GM10248 (cell line): ENCODE data around the gene SACS.

Experiments
- CTCF ChIA-PET: fragments of 300-600 bp; sonication (Branson Sonifier 250); formaldehyde crosslinking; extraction: SDS; loops from one replicate; lab custom pipeline; 2021; ENCODE audit warnings: antibody characterized with exemption; lab: Yijun Ruan, JAX
- POLR2A ChIA-PET: fragments of 350-650 bp; sonication (Branson Sonifier 250); formaldehyde crosslinking; extraction: SDS; loops from one replicate; lab custom pipeline; 2020; ENCODE audit warnings: antibody characterized with exemption; lab: Yijun Ruan, JAX
- DNase-seq: peaks from one replicate; pipeline ENCODE4 v3.0.0; 2012; ENCODE audit errors: extremely low spot score
- TF ChIP-seq, protein P1 (sequence below): IDR thresholded peaks from 2 replicates; pipeline ENCODE4 v1.5.1; 2012; ENCODE audit warnings: mild to moderate bottlenecking, low read depth; ENCODE audit errors: extremely low read depth, missing control alignments, control extremely low read depth

SACS gene

DNA sequence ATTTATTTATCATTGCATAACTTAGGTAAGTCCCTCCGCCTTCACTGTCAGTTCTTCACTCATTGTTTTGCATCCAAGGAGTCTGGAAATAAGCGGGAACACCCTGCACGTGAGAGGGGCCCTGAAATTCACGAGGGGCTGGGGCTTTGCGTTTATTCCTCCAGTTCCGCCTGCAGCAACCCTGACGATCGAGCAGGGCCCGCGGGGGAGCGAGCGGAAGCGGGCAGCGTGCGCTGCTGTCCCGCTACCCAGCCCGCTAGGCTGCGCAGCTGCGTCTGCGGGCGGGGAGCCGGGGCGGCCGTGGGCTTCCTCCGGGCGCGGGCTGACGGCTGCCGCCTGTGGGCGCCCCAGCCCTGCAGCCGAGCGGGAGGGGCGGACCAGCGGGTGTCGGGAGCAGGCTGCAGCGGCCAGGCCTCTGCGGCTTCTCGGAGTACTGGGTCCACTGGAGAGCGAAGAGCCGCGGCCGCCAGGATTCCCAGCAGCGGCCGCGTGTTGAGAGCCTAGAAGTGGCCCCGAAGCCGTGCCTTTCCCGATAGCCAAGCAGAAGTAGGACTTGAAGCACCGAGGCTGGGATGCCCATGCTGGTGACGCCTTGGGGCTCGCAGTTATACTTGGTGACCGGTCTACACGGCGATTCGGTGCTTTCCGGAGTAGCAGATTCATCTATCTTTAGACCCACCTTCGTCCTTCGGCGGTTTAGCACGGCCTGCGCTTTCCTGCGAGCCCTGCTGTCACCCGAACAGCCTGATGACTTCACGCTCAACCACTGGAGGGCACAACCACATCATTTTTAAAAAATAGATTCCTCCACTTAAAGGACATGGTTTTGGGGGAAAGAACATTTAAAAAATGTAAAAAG lies 32.9 kb upstream of the SACS start:
- ChIA-PET POLR2A (no interaction called here), CTCF (interaction anchor here (0.7 to 4.6 kb wide), 29 partner anchors 9 to 765 kb away, joined by 3 to 24 read pairs (median 5); partner anchors contain the start of gene TNFRSF19)
- TF ChIP-seq, protein P1, sequence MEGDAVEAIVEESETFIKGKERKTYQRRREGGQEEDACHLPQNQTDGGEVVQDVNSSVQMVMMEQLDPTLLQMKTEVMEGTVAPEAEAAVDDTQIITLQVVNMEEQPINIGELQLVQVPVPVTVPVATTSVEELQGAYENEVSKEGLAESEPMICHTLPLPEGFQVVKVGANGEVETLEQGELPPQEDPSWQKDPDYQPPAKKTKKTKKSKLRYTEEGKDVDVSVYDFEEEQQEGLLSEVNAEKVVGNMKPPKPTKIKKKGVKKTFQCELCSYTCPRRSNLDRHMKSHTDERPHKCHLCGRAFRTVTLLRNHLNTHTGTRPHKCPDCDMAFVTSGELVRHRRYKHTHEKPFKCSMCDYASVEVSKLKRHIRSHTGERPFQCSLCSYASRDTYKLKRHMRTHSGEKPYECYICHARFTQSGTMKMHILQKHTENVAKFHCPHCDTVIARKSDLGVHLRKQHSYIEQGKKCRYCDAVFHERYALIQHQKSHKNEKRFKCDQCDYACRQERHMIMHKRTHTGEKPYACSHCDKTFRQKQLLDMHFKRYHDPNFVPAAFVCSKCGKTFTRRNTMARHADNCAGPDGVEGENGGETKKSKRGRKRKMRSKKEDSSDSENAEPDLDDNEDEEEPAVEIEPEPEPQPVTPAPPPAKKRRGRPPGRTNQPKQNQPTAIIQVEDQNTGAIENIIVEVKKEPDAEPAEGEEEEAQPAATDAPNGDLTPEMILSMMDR: peak; percentile 69
- DNase-seq: peak; percentile 81

GRCh38 chr13:23463661-23464060 lies 30.2 kb upstream of the SACS start:
- TF ChIP-seq, protein P1: no peak
- ChIA-PET CTCF (no interaction called here), POLR2A (no interaction called here)
- no peak for DNase-seq

DNA sequence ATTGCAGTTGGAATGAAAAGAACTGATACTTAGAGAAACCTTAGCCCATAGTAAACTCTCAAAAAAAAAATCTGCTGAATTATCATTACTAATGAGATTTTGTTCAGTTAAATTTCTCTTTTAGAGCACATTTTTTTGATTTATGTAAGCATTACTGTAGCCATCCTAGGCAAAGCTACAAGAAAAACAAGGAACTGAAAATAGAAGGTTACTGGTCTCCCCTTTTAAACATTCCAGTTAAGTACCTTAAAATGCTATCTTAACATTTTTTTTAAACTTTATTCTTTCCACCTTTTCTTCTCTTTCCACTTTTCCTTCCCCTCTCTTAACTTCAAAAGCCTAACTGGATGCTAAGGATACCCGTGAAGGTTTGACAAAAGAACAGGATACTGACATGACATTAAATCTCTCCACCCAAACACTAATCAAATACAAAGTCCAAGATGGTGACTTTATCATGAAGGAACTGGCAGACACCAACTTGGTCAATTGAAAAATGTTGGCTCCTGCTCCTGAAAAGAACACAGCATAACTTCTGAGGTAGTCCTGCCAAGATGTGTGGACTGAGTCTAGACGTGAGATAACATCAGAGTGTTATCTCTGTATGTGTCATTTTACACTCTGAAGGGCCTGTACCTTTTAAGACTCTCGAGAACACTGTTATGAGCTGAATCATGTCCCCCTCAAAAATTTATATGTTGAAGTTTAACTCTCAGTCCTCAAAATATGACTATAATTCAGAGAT lies 29.5 kb upstream of the SACS start:
- TF ChIP-seq, protein P1: no peak
- ChIA-PET POLR2A (no interaction called here), CTCF (interaction anchor here (1.2 to 1.8 kb wide), 2 partner anchors 104 to 426 kb away, joined by 3 to 5 read pairs; no protein-coding TSS in a partner anchor)
- no peak for DNase-seq

- ChIA-PET CTCF (interaction anchor here (0.7 to 1.8 kb wide), 4 partner anchors 22 to 427 kb away, joined by 3 to 5 read pairs (median 3); no protein-coding TSS in a partner anchor), POLR2A (no interaction called here)
- TF ChIP-seq, protein P1: no peak
- no peak for DNase-seq
Observed at GRCh38 chr13:23461544-23461943, 28.0 kb upstream of the SACS start.

DNA sequence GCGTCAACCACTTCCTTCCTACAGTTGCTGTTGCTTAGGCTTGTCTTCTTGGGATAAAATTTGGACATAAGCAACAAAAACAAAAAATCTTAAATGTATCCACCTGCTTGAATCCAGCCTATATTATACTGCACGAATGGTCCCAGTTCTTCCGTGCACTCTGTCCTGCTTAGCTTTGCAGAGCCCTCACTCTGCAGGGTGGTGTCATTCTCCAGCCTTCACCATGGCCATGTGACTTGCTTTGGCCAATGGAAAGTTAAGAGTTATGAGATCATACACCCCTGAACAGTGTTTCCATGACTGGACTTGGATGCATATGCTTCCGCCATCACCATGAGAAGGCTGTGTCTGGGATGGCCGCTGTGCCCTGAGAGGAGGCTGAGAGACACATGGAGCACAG lies 27.4 kb upstream of the SACS start:
- DNase-seq: no peak
- TF ChIP-seq, protein P1: no peak
- ChIA-PET POLR2A (no interaction called here), CTCF (interaction anchor here (0.7 to 1.6 kb wide), 4 partner anchors 10 to 72 kb away, joined by 3 read pairs; no protein-coding TSS in a partner anchor)

DNA sequence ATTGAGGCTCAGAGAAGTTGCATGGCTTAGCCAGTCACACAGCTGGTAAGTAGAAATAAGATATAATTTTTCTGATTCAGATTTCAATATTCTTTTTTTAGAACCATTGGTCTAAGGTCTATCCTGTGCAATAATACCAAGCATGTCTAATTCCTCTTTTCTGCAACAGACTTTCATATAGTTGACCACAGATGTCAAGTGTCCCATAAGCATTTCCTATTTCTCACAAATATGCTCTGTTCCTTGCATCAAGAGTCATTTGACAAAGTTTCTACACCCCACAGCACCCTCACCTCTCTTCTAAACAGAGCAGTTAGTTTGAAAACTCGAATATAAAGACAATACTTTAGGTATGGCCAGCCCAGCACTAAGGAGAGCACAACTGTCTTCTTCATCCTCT lies 26.8 kb upstream of the SACS start:
- TF ChIP-seq, protein P1: no peak
- peak; percentile 45 for DNase-seq
- POLR2A ChIA-PET: no interaction called here
- CTCF ChIA-PET: interaction anchor here (0.9 to 1.6 kb wide), 2 partner anchors 10 to 71 kb away, joined by 3 read pairs; no protein-coding TSS in a partner anchor
